Glomerular visceral epithelial cell (primary cell): ENCODE measurements around the gene GCNT1.
A peak's percentile ranks its signal among the peaks of the same experiment; 100 is the strongest.
"Not testable (repeated sequence)": the region's sequence is repeated elsewhere in the genome, so short reads cannot be mapped to it uniquely, and the experiment has no call there.

ENCODE experiments used
- DNase-seq: peaks from one replicate; pipeline ENCODE4 v3.0.0-alpha.2; 2016; ENCODE audit errors: extremely low spot score

Gene GCNT1

GRCh38 chr9:76458903-76459693 is at the start of gene GCNT1:
Gene GCNT1 (plus strand): TSS chr9:76459182. CDS start chr9:76502382, 43,200 bp downstream.
- peak; percentile 95 for DNase-seq

DNA sequence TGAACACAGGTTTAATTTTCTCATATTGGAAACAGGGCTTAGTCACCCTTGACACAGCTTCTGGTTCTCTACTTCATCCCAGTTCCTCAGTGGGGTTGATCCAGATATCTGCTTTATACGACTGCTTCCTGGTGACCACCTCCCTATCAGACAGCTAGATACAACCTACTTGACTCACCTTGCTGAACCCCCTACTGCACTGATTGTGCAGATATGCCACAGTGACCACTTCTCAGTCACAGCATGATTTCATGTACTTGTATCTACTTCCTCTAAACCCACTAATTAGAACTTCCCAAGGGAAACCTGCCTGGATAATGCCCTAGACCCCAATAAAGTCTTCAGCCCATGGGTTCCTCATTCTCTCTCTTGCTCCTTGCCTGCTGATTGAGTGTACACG is 46.3 kb upstream of the GCNT1 start:
- DNase-seq: no peak

- DNase-seq: no peak
Measured at GRCh38 chr9:76413658-76414057, 45.3 kb upstream of the GCNT1 start.

DNA sequence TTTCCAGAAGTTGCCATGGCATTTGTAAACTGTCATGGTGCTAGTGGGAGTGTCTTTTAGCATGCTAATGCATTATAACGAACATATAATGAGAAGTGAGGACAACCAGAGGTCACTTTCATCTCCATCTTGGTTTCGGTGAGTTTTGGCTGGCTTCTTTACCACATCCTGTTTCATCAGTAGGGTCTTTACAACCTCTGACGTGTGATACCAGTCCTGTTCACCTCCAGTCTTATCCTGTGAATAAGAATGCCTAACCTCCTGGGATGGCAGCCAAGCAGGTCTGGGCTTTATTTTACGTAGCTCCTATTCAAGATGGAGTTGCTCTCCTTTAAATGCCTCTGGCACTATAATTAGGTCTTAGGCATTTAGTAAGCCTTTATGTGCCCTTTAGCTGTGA is 44.3 kb upstream of the GCNT1 start:
- DNase-seq: no peak

- no peak for DNase-seq
Measured at GRCh38 chr9:76415154-76415553, 43.8 kb upstream of the GCNT1 start.

- no peak for DNase-seq
Measured at GRCh38 chr9:76415731-76416130, 43.3 kb upstream of the GCNT1 start.

- DNase-seq: no peak
Measured at GRCh38 chr9:76417394-76417793, 41.6 kb upstream of the GCNT1 start.

- DNase-seq: peak; percentile 16
Measured at GRCh38 chr9:76419782-76420380, 39.1 kb upstream of the GCNT1 start.

DNA sequence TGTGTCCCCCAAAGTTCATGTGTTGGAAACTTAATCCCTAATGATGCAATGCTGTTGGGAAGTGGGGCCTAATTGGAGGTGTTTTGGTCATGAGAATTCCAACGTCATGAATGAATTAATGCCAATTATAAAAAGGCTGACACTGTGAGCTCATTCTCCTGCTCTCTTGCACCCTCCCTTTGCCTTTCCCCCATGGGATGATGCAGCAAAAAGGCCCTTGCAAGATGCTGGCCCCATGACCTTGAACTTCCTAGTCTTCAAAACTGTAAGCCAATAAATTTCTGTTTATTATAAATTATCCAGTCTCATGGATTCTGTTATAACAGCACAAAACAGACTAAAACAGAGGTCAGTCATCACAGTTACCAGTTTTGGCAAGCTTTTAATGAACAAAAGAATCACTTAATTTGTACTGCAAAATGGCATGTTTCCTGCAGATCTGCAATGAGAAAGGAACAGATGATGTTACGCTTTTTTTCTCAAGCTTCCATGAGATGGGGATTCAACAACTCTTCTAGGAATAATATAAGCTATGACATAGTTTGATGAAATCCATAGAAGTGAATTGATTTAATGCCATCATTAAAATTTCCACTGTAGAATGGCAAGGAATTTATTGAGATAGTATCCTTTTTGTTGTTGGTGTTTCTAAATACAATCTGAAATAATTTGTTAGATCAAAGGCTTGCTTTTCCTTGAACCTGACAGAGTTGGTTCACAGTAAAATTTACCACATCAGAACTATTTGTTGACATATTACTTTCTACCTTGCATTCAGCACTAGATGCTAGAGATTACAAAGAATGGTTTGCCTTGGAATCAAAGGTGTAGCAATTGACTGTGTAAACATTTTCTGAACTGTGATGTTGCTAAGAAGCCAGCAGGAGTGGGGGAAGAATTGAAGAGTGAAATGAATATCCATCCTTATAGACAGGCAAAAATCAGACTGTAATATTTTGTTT is 35.5 kb upstream of the GCNT1 start:
- DNase-seq: no peak

DNA sequence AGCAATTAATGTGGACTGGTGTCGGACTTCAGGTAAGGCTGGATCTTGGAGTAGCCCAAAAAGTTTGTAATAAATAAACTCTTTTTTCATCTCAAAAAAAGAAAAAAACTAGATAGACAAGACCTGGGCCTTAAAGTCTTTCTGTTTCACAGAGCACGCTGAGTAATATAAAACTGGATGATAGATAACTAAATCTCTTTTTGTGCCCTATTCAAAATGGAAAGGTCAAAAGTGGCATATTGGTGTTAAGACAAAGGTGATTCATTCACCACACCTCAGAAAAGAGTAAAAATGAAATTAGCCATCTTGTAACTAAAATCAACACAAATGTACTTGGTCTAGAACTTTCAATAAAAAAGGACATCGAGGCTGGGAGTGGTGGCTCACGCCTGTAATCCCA is 34.5 kb upstream of the GCNT1 start:
- DNase-seq: no peak

DNA sequence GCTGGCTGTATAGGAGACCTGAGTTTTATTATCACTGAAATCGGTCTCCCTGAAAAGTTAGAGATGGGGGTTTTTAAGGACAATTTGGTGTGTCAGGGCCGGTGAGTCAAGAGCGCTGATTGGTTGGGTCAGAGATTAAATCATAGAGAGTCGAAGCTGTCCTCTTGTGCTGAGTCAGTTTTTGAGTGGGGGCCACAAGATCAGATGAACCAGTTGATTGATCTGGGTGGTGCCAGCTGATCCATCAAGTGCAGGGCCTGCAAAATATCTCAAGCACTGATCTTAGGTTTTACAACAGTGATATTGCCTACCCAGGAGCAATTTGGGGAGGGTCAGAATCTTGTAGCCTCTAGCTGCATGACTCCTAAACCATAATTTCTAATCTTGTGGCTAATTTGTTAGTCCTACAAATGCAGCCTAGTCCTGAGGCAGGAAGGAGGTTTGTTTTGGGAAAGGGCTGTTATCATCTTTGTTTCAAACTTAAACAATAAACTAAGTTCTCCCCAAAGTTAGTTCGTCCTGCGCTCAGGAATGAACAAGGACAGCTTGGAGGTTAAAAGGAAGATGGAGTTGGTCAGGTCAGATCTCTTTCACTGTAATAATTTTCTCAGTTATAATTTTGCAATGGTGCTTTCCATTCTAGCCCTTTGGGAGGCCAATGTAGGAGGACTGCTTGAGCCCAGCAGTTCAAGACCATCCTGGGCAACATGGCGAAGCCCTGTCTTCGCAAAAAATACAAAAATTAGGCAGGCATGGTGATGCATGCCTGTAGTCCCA is 33.1 kb upstream of the GCNT1 start:
- no peak for DNase-seq

GRCh38 chr9:76426807-76427419 is 32.1 kb upstream of the GCNT1 start:
- no peak for DNase-seq

GRCh38 chr9:76431601-76432000 is 27.4 kb upstream of the GCNT1 start:
- DNase-seq: no peak

- peak; percentile 17 for DNase-seq
Measured at GRCh38 chr9:76433406-76433805, 25.6 kb upstream of the GCNT1 start.

- peak; percentile 41 for DNase-seq
Measured at GRCh38 chr9:76433836-76434235, 25.1 kb upstream of the GCNT1 start.

- not testable (repeated sequence) for DNase-seq
Measured at GRCh38 chr9:76434897-76435296, 24.1 kb upstream of the GCNT1 start.

DNA sequence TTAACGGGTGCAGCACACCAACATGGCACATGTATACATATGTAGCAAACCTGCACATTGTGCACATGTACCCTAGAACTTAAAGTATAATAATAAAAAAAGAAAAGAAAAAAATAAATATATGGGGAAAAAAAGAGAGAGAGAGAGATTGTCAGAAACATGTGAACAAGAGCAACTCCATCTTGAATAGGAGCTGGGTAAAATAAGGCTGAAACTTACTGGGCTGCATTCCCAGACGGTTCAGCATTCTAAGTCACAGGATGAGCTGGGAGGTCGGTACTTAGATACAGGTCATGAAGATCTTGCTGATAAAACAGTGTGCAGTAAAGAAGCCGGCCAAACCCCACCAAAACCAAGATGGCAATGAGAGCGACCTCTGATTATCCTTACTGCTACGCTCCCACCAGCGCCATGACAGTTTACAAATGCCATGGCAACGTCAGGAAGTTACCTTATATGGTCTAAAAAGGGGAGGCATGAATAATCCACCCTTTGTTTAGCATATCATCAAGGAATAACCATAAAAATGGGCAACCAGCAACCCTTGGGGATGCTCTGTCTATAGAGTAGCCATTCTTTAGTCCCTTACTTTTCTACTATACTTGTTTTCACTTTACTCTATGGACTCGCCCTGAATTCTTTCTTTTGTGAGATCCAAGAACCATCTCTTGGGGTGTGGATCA is 21.8 kb upstream of the GCNT1 start:
- not testable (repeated sequence) for DNase-seq

- no peak for DNase-seq
Measured at GRCh38 chr9:76438841-76439588, 20.0 kb upstream of the GCNT1 start.

DNA sequence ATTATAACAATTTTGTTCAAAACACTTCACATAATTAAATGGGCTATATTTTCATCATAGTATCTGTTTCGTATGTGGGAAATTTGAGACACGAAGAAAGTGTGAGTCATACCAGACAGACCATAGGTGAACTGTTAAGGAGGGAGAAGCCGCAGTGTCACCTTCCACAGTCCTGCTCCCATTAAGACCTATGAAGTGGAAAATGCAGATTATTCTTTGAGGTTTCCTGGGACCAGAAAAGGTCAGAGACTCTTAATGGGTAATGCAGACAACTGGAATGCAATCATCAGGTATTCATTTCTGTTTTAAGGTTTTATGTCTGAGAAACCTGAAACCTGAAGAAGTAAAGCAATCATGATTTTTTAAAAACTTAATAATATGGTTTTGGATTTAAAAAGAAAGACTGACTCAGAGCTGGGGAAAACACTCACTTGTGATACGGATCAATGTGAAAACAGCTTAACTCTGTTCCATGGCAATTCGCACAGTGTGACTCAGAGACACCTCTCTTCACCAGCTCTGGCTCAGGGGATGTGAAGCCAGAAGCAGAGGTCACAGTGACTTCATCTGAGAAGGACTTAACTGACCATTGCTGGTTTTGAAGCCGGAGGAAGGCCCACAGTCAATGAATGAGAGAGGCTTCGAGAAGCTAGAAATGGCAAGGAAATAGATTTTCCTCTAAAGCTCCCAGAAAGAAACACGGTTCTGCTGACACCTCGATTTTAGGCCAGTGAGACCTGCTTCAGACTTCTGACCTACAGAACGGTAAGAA is 17.2 kb upstream of the GCNT1 start:
- peak; percentile 85 for DNase-seq
